OCI-LY7 (cell line): ENCODE results near the gene ABCA4. TPM values are rescaled to one million over a fixed set of nuclear protein-coding genes. Genes with fewer than 3 reads are reported as not detected.

Source experiments
- BruUV-seq: library from RNA; stranded (reverse); fragments of 400-500 nt; replicated peaks from 2 replicates; lab custom pipeline; 2021; lab: Mats Ljungman, UMichigan
- CTCF ChIA-PET: fragments of 300-600 bp; sonication (Branson Sonifier 250); formaldehyde crosslinking; loops from one replicate; lab custom pipeline; 2022; ENCODE audit warnings: antibody characterized with exemption; ENCODE audit not compliant: unreplicated experiment; lab: Charles Lee
- POLR2A ChIA-PET: fragments of 300-600 bp; sonication (Branson Sonifier 250); formaldehyde crosslinking; loops from one replicate; lab custom pipeline; 2022; ENCODE audit warnings: antibody characterized with exemption; lab: Charles Lee
- DNase-seq: peaks from one replicate; pipeline ENCODE4 v3.0.0-alpha.2; 2015; ENCODE audit warnings: low spot score
- H2AFZ ChIP-seq: fragments of 200-600 bp; sonication (generic), shearing (Covaris generic); 2 replicates; pipeline ENCODE4 v1.6.1; 2014; ENCODE audit warnings: mild to moderate bottlenecking, antibody characterized with exemption, low read length, moderate library complexity
- H3K27ac ChIP-seq: fragments of 200-600 bp; sonication (generic); 2 replicates; pipeline ENCODE4 v1.5.1; 2014; ENCODE audit warnings: mixed run types, low read depth, mild to moderate bottlenecking, moderate library complexity, low read length, inconsistent platforms; ENCODE audit not compliant: poor library complexity, severe bottlenecking
- H3K36me3 ChIP-seq: fragments of 200-600 bp; sonication (generic); 2 replicates; pipeline ENCODE4 v1.6.1; 2014; ENCODE audit warnings: mild to moderate bottlenecking, antibody characterized with exemption, low read length, moderate library complexity, mixed read lengths; ENCODE audit not compliant: insufficient read depth
- H3K4me1 ChIP-seq: fragments of 200-600 bp; sonication (generic); 2 replicates; pipeline ENCODE4 v1.5.1; 2014; ENCODE audit warnings: mild to moderate bottlenecking, low read length; ENCODE audit not compliant: insufficient read depth, poor library complexity, severe bottlenecking
- H3K4me2 ChIP-seq: fragments of 200-600 bp; sonication (generic); 2 replicates; pipeline ENCODE4 v1.6.1; 2014; ENCODE audit warnings: mild to moderate bottlenecking, low read length
- H3K4me3 ChIP-seq: fragments of 200-600 bp; sonication (generic); 2 replicates; pipeline ENCODE4 v1.5.1; 2014; ENCODE audit warnings: mild to moderate bottlenecking, low read depth, low read length; ENCODE audit not compliant: poor library complexity, severe bottlenecking
- H3K79me2 ChIP-seq: fragments of 200-600 bp; sonication (generic); 2 replicates; pipeline ENCODE4 v1.6.1; 2016; ENCODE audit warnings: low read depth, mild to moderate bottlenecking, low read length, moderate library complexity, mixed read lengths; ENCODE audit not compliant: insufficient read depth
- H3K9me2 ChIP-seq: fragments of 200-600 bp; sonication (generic); 2 replicates; pipeline ENCODE4 v1.6.1; 2016; ENCODE audit warnings: mild to moderate bottlenecking, low read length, mixed read lengths; ENCODE audit not compliant: insufficient read depth
- H3K9me3 ChIP-seq: fragments of 200-600 bp; sonication (generic); 2 replicates; pipeline ENCODE4 v1.6.1; 2014; ENCODE audit warnings: mild to moderate bottlenecking, mixed run types, low read length, mixed read lengths
- H4K20me1 ChIP-seq: fragments of 200-600 bp; sonication (generic); 2 replicates; pipeline ENCODE4 v1.6.1; 2014; ENCODE audit warnings: mild to moderate bottlenecking, antibody characterized with exemption, low read length, moderate library complexity, mixed read lengths; ENCODE audit not compliant: insufficient read depth
- CTCF ChIP-seq: fragments of 200-600 bp; sonication (generic); conservative IDR thresholded peaks from 2 replicates; pipeline ENCODE4 v1.5.1; 2014; ENCODE audit warnings: mild to moderate bottlenecking, antibody characterized with exemption, low read length, moderate library complexity, mixed read lengths
- EZH2phosphoT487 ChIP-seq: fragments of 200-600 bp; sonication (generic); IDR thresholded peaks from 2 replicates; pipeline ENCODE4 v1.6.1; 2018; ENCODE audit warnings: low read depth, borderline replicate concordance, mild to moderate bottlenecking, mixed run types, antibody characterized with exemption, low read length, moderate library complexity, mixed read lengths
- intact Hi-C: fragments of 100-400 bp; cut with micrococcal nuclease; formaldehyde crosslinking; loops from one replicate; pipeline ENCODE4 v1.10.0; 2022; ENCODE audit not compliant: unreplicated experiment
- total RNA-seq, 2 experiments: library from RNA; depleted of rRNA in 1 of 2; stranded (reverse); fragments of >200 nt in 1 of 2; shearing (Covaris generic) in 1 of 2; gene quantifications; 2 replicates each; pipeline ENCODE4 v1.2.3, GENCODE V29; 2014 to 2022

Gene ABCA4
- total RNA-seq, 2 experiments from 2014 or later: not detected

- intact Hi-C loops: no loop called here
Measured at GRCh38 chr1:94002046-94002787, 118.7 kb downstream of the ABCA4 start.

GRCh38 chr1:94001397-94002045 is 119.4 kb downstream of the ABCA4 start:
- intact Hi-C loops: no loop called here
- Histone ChIP-seq H3K9me3 (no peaks in the 10 kb centered on the region), H3K79me2 (no peaks in the 10 kb centered on the region), H3K9me2 (no peaks in the 10 kb centered on the region), H3K4me2 (no peak overlapping the region), H4K20me1 (no peaks in the 10 kb centered on the region), H3K36me3 (no peaks in the 10 kb centered on the region), H2AFZ (no peak overlapping the region), H3K27ac (no peak overlapping the region), H3K4me1 (no peaks in the 10 kb centered on the region), H3K4me3 (no peak overlapping the region)
- no peak for DNase-seq
- BruUV-seq: no TSS peak
- CTCF ChIA-PET: no interaction called here
- TF ChIP-seq CTCF: no peak
- no peak for TF ChIP-seq EZH2phosphoT487
- POLR2A ChIA-PET: no interaction called here

More at GRCh38 chr1:94002046-94002787, 118.7 kb downstream of the ABCA4 start:
- CTCF ChIA-PET: no interaction called here
- H4K20me1 ChIP-seq: no peaks in the 10 kb centered on the region
- POLR2A ChIA-PET: no interaction called here
- TF ChIP-seq CTCF (no peak), EZH2phosphoT487 (no peak)
- H3K9me2 ChIP-seq: no peaks in the 10 kb centered on the region
- DNase-seq: no peak
- no peak overlapping the region for H3K4me2 ChIP-seq
- H2AFZ ChIP-seq: no peak overlapping the region
- BruUV-seq: no TSS peak
- H3K27ac ChIP-seq: no peak overlapping the region
- H3K4me1 ChIP-seq: no peaks in the 10 kb centered on the region
- no peaks in the 10 kb centered on the region for H3K79me2 ChIP-seq
- H3K9me3 ChIP-seq: no peaks in the 10 kb centered on the region
- no peak overlapping the region for H3K4me3 ChIP-seq
- H3K36me3 ChIP-seq: no peaks in the 10 kb centered on the region
